GM12878 (cell line): ENCODE data around the gene HS3ST3A1. TPM values are rescaled to one million over a fixed set of nuclear protein-coding genes. Genes with fewer than 3 reads are reported as not detected.

Experiments
- ATAC-seq: fragments of 200-7000 bp; cut with Tn5 transposase; 3 replicates; pipeline ENCODE4 v1.9.1; 2020; ENCODE audit warnings: mild to moderate bottlenecking, moderate library complexity
- BruUV-seq: library from RNA; stranded (reverse); fragments of 400-500 nt; replicated peaks from 2 replicates; lab custom pipeline; 2021; lab: Mats Ljungman, UMichigan
- CTCF ChIA-PET: fragments of 300-600 bp; sonication (Branson Sonifier 250); formaldehyde crosslinking; extraction: SDS; loops from one replicate; lab custom pipeline; 2021; ENCODE audit warnings: inconsistent platforms; lab: Yijun Ruan, JAX
- POLR2A ChIA-PET: fragments of 350-600 bp; formaldehyde crosslinking; extraction: SDS; loops from one replicate; lab custom pipeline; 2021; ENCODE audit warnings: inconsistent platforms; lab: Charles Lee
- RAD21 ChIA-PET: fragments of 300-600 bp; sonication (Branson Sonifier 250); formaldehyde crosslinking; loops from one replicate; lab custom pipeline; 2023; ENCODE audit warnings: antibody characterized with exemption; ENCODE audit not compliant: unreplicated experiment; lab: Charles Lee
- SMC1A ChIA-PET: fragments of 300-600 bp; sonication (Branson Sonifier 250); formaldehyde crosslinking; loops from one replicate; lab custom pipeline; 2023; ENCODE audit not compliant: unreplicated experiment, uncharacterized antibody; lab: Charles Lee
- DNase-seq: peaks from one replicate; pipeline ENCODE4 v3.0.0-alpha.2; 2011; ENCODE audit warnings: low read depth, low spot score
- FAIRE-seq: peaks from 3 replicates; lab custom pipeline; 2011; peaks lifted over from hg19 to GRCh38; lab: Jason Lieb, UNC
- H2AFZ ChIP-seq: 2 replicates; pipeline ENCODE4 v1.6.0; 2011; ENCODE audit warnings: low read depth, low read length, control low read depth; ENCODE audit not compliant: control insufficient read depth
- H3K27ac ChIP-seq: 2 replicates; pipeline ENCODE4 v1.5.1; 2011; ENCODE audit warnings: control low read depth; ENCODE audit not compliant: control insufficient read depth, insufficient read depth
- H3K27me3 ChIP-seq, 2 experiments: replicated peaks in 1 of 2; 2 replicates each; pipeline versions ENCODE4 v1.6.0 to v1.6.1; 2011; ENCODE audit warnings: low read length in 1 of 2; ENCODE audit not compliant: control insufficient read depth in 2 of 2, insufficient read depth in 2 of 2
- H3K36me3 ChIP-seq, 2 experiments: 2 replicates each; pipeline ENCODE4 v1.5.1; 2011; ENCODE audit warnings: low read length in 1 of 2; ENCODE audit not compliant: control insufficient read depth in 2 of 2, insufficient read depth in 2 of 2
- H3K4me1 ChIP-seq: 2 replicates; pipeline ENCODE4 v1.6.1; 2011; ENCODE audit warnings: mild to moderate bottlenecking, low read length, moderate library complexity, mixed read lengths; ENCODE audit not compliant: control insufficient read depth, insufficient read depth
- H3K4me2 ChIP-seq: 2 replicates; pipeline ENCODE4 v1.6.0; 2011; ENCODE audit warnings: control low read depth; ENCODE audit not compliant: control insufficient read depth, insufficient read depth
- H3K4me3 ChIP-seq: fragments of 200-600 bp; sonication (generic); 2 replicates; pipeline ENCODE4 v1.5.1; 2016
- H3K79me2 ChIP-seq: 2 replicates; pipeline ENCODE4 v1.6.0; 2011; ENCODE audit warnings: low read length; ENCODE audit not compliant: control insufficient read depth, insufficient read depth
- H3K9ac ChIP-seq: 2 replicates; pipeline ENCODE4 v1.8.0; 2011; ENCODE audit warnings: low read length, control low read depth, mixed read lengths; ENCODE audit not compliant: control insufficient read depth, insufficient read depth
- H3K9me3 ChIP-seq: replicated peaks from 3 replicates; pipeline ENCODE4 v1.5.1; 2011; ENCODE audit warnings: mild to moderate bottlenecking, low read length; ENCODE audit not compliant: control insufficient read depth, insufficient read depth
- H4K20me1 ChIP-seq: 2 replicates; pipeline ENCODE4 v1.6.0; 2011; ENCODE audit not compliant: control insufficient read depth, insufficient read depth
- BRCA1 ChIP-seq: IDR thresholded peaks from 2 replicates; pipeline ENCODE4 v1.6.1; 2011; ENCODE audit warnings: low read depth, low read length, improper control_type of control experiment
- CEBPB ChIP-seq, 2 experiments: fragments of 150-350 bp in 1 of 2; IDR thresholded peaks; 2 replicates each; pipeline ENCODE4 v1.6.1; 2012 to 2014; ENCODE audit warnings: low read depth in 2 of 2, low read length in 2 of 2, borderline replicate concordance in 1 of 2, inconsistent platforms in 1 of 2
- LARP7 ChIP-seq: fragments of 450-650 bp; IDR thresholded peaks from 2 replicates; pipeline ENCODE4 v1.6.1; 2017; ENCODE audit warnings: mild to moderate bottlenecking
- NR2C2 ChIP-seq: IDR thresholded peaks from 2 replicates; pipeline ENCODE4 v1.6.1; 2011; ENCODE audit warnings: borderline replicate concordance, low read depth; ENCODE audit not compliant: control insufficient read depth, insufficient read length
- RFX5 ChIP-seq: IDR thresholded peaks from 2 replicates; pipeline ENCODE4 v1.6.1; 2011; ENCODE audit warnings: low read depth, low read length, improper control_type of control experiment
- SREBF2 ChIP-seq: IDR thresholded peaks from 2 replicates; pipeline ENCODE4 v1.6.1; 2012; ENCODE audit warnings: mild to moderate bottlenecking, low read length
- STAT1 ChIP-seq: fragments of 450-650 bp; conservative IDR thresholded peaks from 2 replicates; pipeline ENCODE4 v1.6.1; 2014; ENCODE audit warnings: antibody characterized with exemption, mild to moderate bottlenecking
- TBL1XR1 ChIP-seq: IDR thresholded peaks from 2 replicates; pipeline ENCODE4 v1.6.1; 2012; ENCODE audit warnings: low read depth, low read length, improper control_type of control experiment
- WGBS: methylation state at CpG from one replicate; pipeline ENCODE4 v1.1.6; 2016; ENCODE audit warnings: low lambda C conversion rate; ENCODE audit not compliant: insufficient replicate concordance, insufficient coverage; ENCODE audit errors: missing lambda C conversion rate; 5-methylcytosine and 5-hydroxymethylcytosine counted together
- in situ Hi-C: fragments of 300-500 bp; cut with MboI; formaldehyde crosslinking; loops from 9 replicates; pipeline ENCODE4 v1.14.3; 2018; ENCODE audit warnings: mixed read lengths
- intact Hi-C: fragments of 100-400 bp; cut with micrococcal nuclease; formaldehyde crosslinking; loops from one replicate; pipeline ENCODE4 v1.14.2; 2022; ENCODE audit not compliant: unreplicated experiment
- polyA plus RNA-seq, 11 experiments: library from polyadenylated mRNA; depleted of rRNA in 4 of 11; unstranded in 6 of 11; stranded (reverse) in 5 of 11; fragments of >200 nt; fragmentation: Nextera tagmentation in 4 of 11; fragmentation: Illumina TruSeq in 1 of 11; extraction: Ambion mirVana in 4 of 11; extraction: Trizol in 1 of 11; gene quantifications; 1 replicate in 1 of 11; 2 replicates in 10 of 11; pipeline versions ENCODE4 v1.2.1 to v1.2.3, GENCODE V29; 2011 to 2016; ENCODE audit warnings: inconsistent platforms in 2 of 11, missing spikeins in 2 of 11, low read depth in 1 of 11
- total RNA-seq, 4 experiments: library from RNA; depleted of rRNA in 3 of 4; stranded (reverse); fragments of >200 nt in 3 of 4; fragmentation: Illumina TruSeq in 1 of 4; extraction: Trizol in 1 of 4; gene quantifications; 2 replicates each; pipeline versions ENCODE4 v1.2.1 to v1.2.3, GENCODE V29; 2013 to 2021

The HS3ST3A1 gene
- total and polyA plus RNA-seq, 10 of the 15 experiments (the other 5 are each of a cell fraction or from before 2014, with no cell fraction given), result 0.24 to 0.26 TPM; not detected in 8

GRCh38 chr17:13544292-13544691 is 57.4 kb downstream of the HS3ST3A1 start (continued):
- no peak for TF ChIP-seq LARP7

DNA sequence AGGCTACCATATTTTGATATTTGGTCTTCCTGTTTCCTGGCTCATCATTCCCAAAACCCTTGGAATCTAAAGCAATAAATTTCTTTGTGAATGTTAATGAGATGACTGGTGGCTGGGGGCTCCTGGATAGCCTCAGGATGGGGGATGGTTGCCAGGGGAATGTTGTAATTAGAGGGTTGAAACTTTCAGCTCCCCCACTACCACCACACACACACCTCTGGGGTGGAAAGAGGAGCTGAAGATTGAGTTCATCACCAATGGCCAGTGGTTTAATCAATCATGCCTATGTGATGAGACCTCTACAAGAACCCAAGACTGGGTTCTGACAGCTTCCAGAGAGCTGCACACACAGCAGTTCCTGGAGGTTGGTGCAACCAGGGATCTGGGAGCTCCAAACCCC is 59.1 kb downstream of the HS3ST3A1 start:
- Histone ChIP-seq H3K27ac (no peak overlapping the region), H4K20me1 (no peaks in the 10 kb centered on the region), H3K4me2 (no peak overlapping the region), H3K4me1 (no peaks in the 10 kb centered on the region), H3K9me3 (no peaks in the 10 kb centered on the region; the same call in 2 of the 3 replicates), H3K79me2 (no peaks in the 10 kb centered on the region), H3K9ac (no peak overlapping the region), H3K27me3 (no peaks in the 10 kb centered on the region), H3K4me3 (no peak overlapping the region), H3K36me3 (no peaks in the 10 kb centered on the region), H2AFZ (no peak overlapping the region)
- ChIA-PET RAD21 (no interaction called here), SMC1A (no interaction called here), POLR2A (no interaction called here), CTCF (no interaction called here)
- TF ChIP-seq STAT1, result no peak
- in situ Hi-C loops (no loop called here), intact Hi-C loops (no loop called here)
- BruUV-seq, result no TSS peak
- FAIRE-seq (no peak), DNase-seq (no peak), ATAC-seq (no peak)

DNA sequence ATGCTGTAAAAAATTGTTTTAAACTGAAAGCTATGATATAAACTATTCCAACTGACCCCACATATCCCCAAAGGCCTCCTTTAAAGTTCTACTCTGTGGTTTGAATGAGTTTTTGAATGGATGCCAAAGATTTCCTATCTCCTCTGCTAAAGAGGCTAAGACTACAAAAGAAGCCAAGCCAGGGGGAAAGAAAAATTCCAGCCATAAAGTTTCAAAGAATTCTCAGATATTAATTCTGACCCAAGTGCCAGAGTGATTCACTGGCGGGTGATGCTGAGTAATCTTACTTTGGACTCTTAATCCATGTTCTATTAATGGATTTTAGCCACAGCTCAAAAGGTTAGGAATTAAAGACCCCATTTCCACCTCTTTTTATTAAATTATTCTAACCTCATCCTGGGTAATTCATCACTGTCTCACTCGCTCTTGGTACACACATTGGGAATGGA is 60.7 kb downstream of the HS3ST3A1 start:
- BruUV-seq, result no TSS peak
- no peak overlapping the region for H2AFZ ChIP-seq
- H3K27ac ChIP-seq, result no peak overlapping the region
- 38% methylated on average over 2 of the region's 2 CpGs for WGBS
- no peak overlapping the region for H3K9ac ChIP-seq
- ChIA-PET CTCF (no interaction called here), POLR2A (no interaction called here), SMC1A (interaction anchor here (2.4 kb wide), 1 partner anchor 16 kb away, joined by 8 read pairs; no protein-coding TSS in a partner anchor), RAD21 (no interaction called here)
- intact Hi-C loops, result no loop called here
- no peaks in the 10 kb centered on the region; the same call in 2 of the 3 replicates for H3K9me3 ChIP-seq
- H3K4me1 ChIP-seq, result no peaks in the 10 kb centered on the region
- no peak for FAIRE-seq
- TF ChIP-seq BRCA1 (no peak), RFX5 (no peak), TBL1XR1 (no peak), NR2C2 (no peak), CEBPB (IDR thresholded peaks at IDR 0.05; ENCODE audit: borderline replicate concordance in 1 of 2, low read depth in 2 of 2, low read length in 2 of 2) (no peak), SREBF2 (no peak)
- ATAC-seq, result no peak
- no peaks in the 10 kb centered on the region for H3K36me3 ChIP-seq
- no peak overlapping the region for H3K4me2 ChIP-seq
- DNase-seq, result no peak
- H3K79me2 ChIP-seq, result no peaks in the 10 kb centered on the region
- H3K27me3 ChIP-seq, result no peaks in the 10 kb centered on the region
- H3K4me3 ChIP-seq, result no peak overlapping the region
- in situ Hi-C loops, result no loop called here
- no peaks in the 10 kb centered on the region for H4K20me1 ChIP-seq
